Natural killer cell (primary cell): ENCODE data around the gene PKD2L1. TPM values are rescaled to one million over a fixed set of nuclear protein-coding genes. Genes with fewer than 3 reads are reported as not detected.

Experiments
- ATAC-seq, 3 donors: fragments of 150-1000 bp in 2 of 3; fragments of 200-7000 bp in 1 of 3; cut with Tn5 transposase; 1 replicate in 1 of 3; 2 replicates in 2 of 3; pipeline ENCODE4 v1.10.0; 2021; ENCODE audit warnings: mild to moderate bottlenecking in 2 of 3, moderate library complexity in 2 of 3
- DNase-seq, 2 donors: peaks; one replicate each; pipeline versions ENCODE4 v3.0.0 to v3.0.0-alpha.2; 2013 to 2021; ENCODE audit warnings: mixed read lengths in 1 of 2
- H3K27ac ChIP-seq: one replicate; pipeline ENCODE4 v1.5.1; 2013; ENCODE audit warnings: mild to moderate bottlenecking, low read length
- H3K27me3 ChIP-seq: one replicate; pipeline ENCODE4 v1.6.1; 2013; ENCODE audit warnings: low read length; ENCODE audit not compliant: control insufficient read depth, insufficient read depth
- H3K36me3 ChIP-seq: one replicate; pipeline ENCODE4 v1.6.1; 2013; ENCODE audit warnings: low read length; ENCODE audit not compliant: control insufficient read depth, insufficient read depth
- H3K4me1 ChIP-seq: one replicate; pipeline ENCODE4 v1.6.1; 2013; ENCODE audit warnings: low read length; ENCODE audit not compliant: control insufficient read depth, insufficient read depth
- H3K4me3 ChIP-seq: one replicate; pipeline ENCODE4 v1.5.1; 2013; ENCODE audit warnings: low read length
- H3K9me3 ChIP-seq: one replicate; pipeline ENCODE4 v1.6.1; 2013; ENCODE audit warnings: low read length; ENCODE audit not compliant: control insufficient read depth, insufficient read depth
- H3K27ac Mint-ChIP-seq, 2 donors: one replicate each; pipeline ENCODE4 v1.8.0; 2022; ENCODE audit warnings: mild to moderate bottlenecking in 2 of 2, mixed read lengths in 2 of 2, moderate library complexity in 1 of 2
- H3K27me3 Mint-ChIP-seq, 2 donors: one replicate each; pipeline ENCODE4 v1.8.0; 2022; ENCODE audit warnings: low read depth in 2 of 2, mixed read lengths in 2 of 2
- H3K36me3 Mint-ChIP-seq: one replicate; pipeline ENCODE4 v1.8.0; 2022; ENCODE audit warnings: mixed read lengths
- H3K4me1 Mint-ChIP-seq, 2 donors: one replicate each; pipeline ENCODE4 v1.8.0; 2022; ENCODE audit warnings: mixed read lengths in 2 of 2
- H3K4me3 Mint-ChIP-seq: one replicate; pipeline ENCODE4 v1.8.0; 2022; ENCODE audit warnings: mild to moderate bottlenecking, moderate library complexity, mixed read lengths
- H3K9me3 Mint-ChIP-seq, 2 donors: one replicate each; pipeline ENCODE4 v1.8.0; 2022; ENCODE audit warnings: mixed read lengths in 2 of 2
- WGBS: methylation state at CpG from one replicate; pipeline ENCODE4 v1.1.7; 2013; ENCODE audit warnings: missing lambda C conversion rate; ENCODE audit not compliant: insufficient coverage; 5-methylcytosine and 5-hydroxymethylcytosine counted together
- intact Hi-C: fragments of 100-400 bp; cut with micrococcal nuclease; formaldehyde crosslinking; loops from one replicate; pipeline ENCODE4 v1.14.2; 2022
- total RNA-seq, 4 donors: library from RNA; stranded (reverse); fragments of 120-200 nt in 1 of 4; gene quantifications; one replicate each; pipeline versions ENCODE4 v1.2.3 to v1.2.4, GENCODE V29; 2013 to 2022
- TF ChIP-seq, protein P1 (sequence below): fragments of 200-600 bp; IDR thresholded peaks from one replicate; pipeline ENCODE4 v1.8.0; 2022; ENCODE audit warnings: antibody characterized with exemption

Gene PKD2L1
- total RNA-seq, 3 donors from 2014 or later (not counting 1 experiment from before 2014, with no cell fraction given) = not detected

- ATAC-seq = no peak
- Mint-ChIP-seq H3K27ac (no peak overlapping the region), H3K27me3 (no peaks in the 10 kb centered on the region), H3K4me3 (peak overlapping the region; percentile 66), H3K9me3 (no peaks in the 10 kb centered on the region), H3K36me3 (no peaks in the 10 kb centered on the region), H3K4me1 (peaks cover 18 to 28% of the 10 kb centered on the region in 2 donors)
- WGBS = 82% methylated on average over 7 of the region's 10 CpGs
- peak overlapping the region; percentile 3 for H3K4me3 ChIP-seq
- H3K36me3 ChIP-seq = no peaks in the 10 kb centered on the region
- H3K27ac ChIP-seq = peak overlapping the region; percentile 91
- no peaks in the 10 kb centered on the region for H3K27me3 ChIP-seq
- DNase-seq = no peak
- no peaks in the 10 kb centered on the region for H3K9me3 ChIP-seq
- TF ChIP-seq, protein P1, sequence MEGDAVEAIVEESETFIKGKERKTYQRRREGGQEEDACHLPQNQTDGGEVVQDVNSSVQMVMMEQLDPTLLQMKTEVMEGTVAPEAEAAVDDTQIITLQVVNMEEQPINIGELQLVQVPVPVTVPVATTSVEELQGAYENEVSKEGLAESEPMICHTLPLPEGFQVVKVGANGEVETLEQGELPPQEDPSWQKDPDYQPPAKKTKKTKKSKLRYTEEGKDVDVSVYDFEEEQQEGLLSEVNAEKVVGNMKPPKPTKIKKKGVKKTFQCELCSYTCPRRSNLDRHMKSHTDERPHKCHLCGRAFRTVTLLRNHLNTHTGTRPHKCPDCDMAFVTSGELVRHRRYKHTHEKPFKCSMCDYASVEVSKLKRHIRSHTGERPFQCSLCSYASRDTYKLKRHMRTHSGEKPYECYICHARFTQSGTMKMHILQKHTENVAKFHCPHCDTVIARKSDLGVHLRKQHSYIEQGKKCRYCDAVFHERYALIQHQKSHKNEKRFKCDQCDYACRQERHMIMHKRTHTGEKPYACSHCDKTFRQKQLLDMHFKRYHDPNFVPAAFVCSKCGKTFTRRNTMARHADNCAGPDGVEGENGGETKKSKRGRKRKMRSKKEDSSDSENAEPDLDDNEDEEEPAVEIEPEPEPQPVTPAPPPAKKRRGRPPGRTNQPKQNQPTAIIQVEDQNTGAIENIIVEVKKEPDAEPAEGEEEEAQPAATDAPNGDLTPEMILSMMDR = no peak
- H3K4me1 ChIP-seq = peaks cover 53% of the 10 kb centered on the region
- intact Hi-C loops = loop anchor here (1.0 to 5.0 kb wide), 4 partner anchors 24 to 166 kb away; partner anchors contain the start of genes HIF1AN and SCD
These were observed 41.5 kb upstream of the PKD2L1 start for GRCh38 chr10:100371482-100372027.

GRCh38 chr10:100370714-100371481 is 40.9 kb upstream of the PKD2L1 start:
- H3K9me3 Mint-ChIP-seq = no peaks in the 10 kb centered on the region
- peak overlapping the region; percentile 3 for H3K4me3 ChIP-seq
- intact Hi-C loops = loop anchor here (1.0 to 5.0 kb wide), 4 partner anchors 24 to 166 kb away; partner anchors contain the start of genes HIF1AN and SCD

DNA sequence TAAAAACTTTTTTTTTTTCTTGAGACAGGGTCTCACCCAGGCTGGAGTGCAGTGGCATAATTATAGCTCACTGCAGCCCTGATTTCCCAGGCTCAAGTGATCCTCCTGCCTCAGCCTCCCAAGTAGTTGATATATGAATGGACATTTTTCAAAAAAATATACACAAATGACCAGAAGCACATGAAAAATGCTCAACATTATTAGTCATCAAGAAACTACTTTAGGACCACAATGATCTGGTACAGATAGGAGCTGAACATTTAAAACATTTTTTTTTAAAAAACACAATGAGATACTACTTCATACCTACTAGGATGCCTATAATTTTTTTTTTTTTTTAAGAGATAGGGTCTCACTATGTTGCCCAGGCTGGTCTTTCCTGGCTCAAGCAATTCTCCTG is 38.7 kb upstream of the PKD2L1 start:
- no peaks in the 10 kb centered on the region for H3K27me3 Mint-ChIP-seq
- TF ChIP-seq, protein P1 = no peak
- ATAC-seq (no peak), DNase-seq (no peak)
- H3K4me3 ChIP-seq = no peak overlapping the region
- H3K4me1 ChIP-seq = peaks cover 39% of the 10 kb centered on the region
- H3K27ac ChIP-seq = no peak overlapping the region
- no peaks in the 10 kb centered on the region for H3K36me3 ChIP-seq
- intact Hi-C loops = no loop called here
- no peak overlapping the region for H3K27ac Mint-ChIP-seq
- H3K9me3 ChIP-seq = no peaks in the 10 kb centered on the region
- H3K36me3 Mint-ChIP-seq = no peaks in the 10 kb centered on the region
- H3K9me3 Mint-ChIP-seq = no peaks in the 10 kb centered on the region
- no peak overlapping the region for H3K4me3 Mint-ChIP-seq
- H3K27me3 ChIP-seq = no peaks in the 10 kb centered on the region
- H3K4me1 Mint-ChIP-seq = peaks cover 18 to 29% of the 10 kb centered on the region in 2 donors

More at GRCh38 chr10:100370714-100371481, 40.9 kb upstream of the PKD2L1 start:
- TF ChIP-seq, protein P1 = no peak
- peak; percentile 76 to 77 for DNase-seq
- Mint-ChIP-seq H3K36me3 (no peaks in the 10 kb centered on the region), H3K4me1 (peaks cover 18 to 29% of the 10 kb centered on the region in 2 donors), H3K27ac (no peak overlapping the region), H3K27me3 (no peaks in the 10 kb centered on the region), H3K4me3 (peak overlapping the region; percentile 66)
- H3K4me1 ChIP-seq = peaks cover 53% of the 10 kb centered on the region
- H3K36me3 ChIP-seq = no peaks in the 10 kb centered on the region
- ATAC-seq = peak; percentile 60 to 79 (median 62)
- H3K27ac ChIP-seq = peak overlapping the region; percentile 91
- no peaks in the 10 kb centered on the region for H3K27me3 ChIP-seq
- WGBS = 12% methylated on average over 12 of the region's 12 CpGs
- no peaks in the 10 kb centered on the region for H3K9me3 ChIP-seq
